ENCODE data around the gene PTPRR.

The PTPRR gene

GRCh38 chr12:70603044-70603443 lies 317.5 kb downstream of the PTPRR start:
- no peak for DNase-seq (ENCODE audit: low read depth)

DNA sequence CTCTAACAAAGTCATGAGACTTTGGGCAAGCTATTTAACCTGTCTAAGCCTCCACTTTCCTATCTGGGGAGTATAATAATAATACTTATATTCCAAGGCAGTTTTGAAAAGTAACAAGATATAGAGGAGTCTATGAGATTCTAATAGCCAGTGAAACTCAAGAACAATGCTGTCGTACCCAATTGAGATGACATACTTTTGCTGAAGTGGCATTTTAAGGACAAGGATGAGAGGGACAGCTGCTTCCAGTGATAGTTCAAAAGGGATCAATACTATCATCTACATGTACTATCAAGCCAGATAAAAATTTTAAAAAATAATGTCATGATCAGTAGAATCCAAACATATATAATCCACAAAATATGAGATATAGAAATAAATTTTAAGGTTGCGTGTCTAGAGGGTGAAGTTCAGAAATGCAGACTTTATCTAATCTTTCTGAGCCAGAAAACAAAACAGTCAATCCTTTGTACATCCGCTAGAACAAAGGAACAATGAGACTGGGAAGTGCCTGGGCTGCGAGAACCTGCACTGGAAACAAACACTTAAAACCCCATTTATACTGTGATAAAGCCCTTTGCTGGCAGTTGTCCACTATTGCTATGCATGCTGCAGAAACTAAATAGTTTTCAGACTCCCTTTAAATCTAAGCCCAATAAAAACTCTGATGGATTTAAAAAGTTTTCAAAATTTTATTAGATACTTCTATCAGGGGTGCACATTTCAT lies 321.9 kb downstream of the PTPRR start:
- DNase-seq (ENCODE audit: low read depth), result no peak

GRCh38 chr12:70592664-70593063 lies 327.9 kb downstream of the PTPRR start:
- DNase-seq (ENCODE audit: low read depth), result no peak

GRCh38 chr12:70590549-70591226 lies 329.9 kb downstream of the PTPRR start:
- no peak for DNase-seq (ENCODE audit: low read depth)

DNA sequence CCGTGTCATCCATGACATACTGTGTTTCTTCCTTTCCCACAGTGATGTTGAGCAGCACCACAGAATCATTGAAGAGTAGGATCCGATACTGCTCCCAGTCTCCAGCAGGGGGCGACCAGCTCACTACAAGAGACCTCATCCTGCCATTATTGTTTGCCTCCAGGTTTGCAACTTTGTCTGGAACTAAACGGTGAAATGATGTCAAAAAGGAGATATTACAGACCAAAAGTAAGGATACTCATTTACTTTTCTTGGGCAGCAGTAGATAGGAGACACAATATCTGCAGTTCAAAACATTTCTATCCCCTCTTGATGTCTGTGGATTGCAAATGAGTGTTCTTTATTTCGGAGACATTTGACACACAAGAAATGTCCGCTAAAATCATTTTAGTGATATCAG lies 330.5 kb downstream of the PTPRR start:
- peak; percentile 31 for DNase-seq (ENCODE audit: low read depth)
